Memory B cell (primary cell): ENCODE data around the gene MUC15.
"Not testable (repeated sequence)": the region's sequence is repeated elsewhere in the genome, so short reads cannot be mapped to it uniquely, and the experiment has no call there.

Source experiments
- ATAC-seq: fragments of 150-1000 bp; cut with Tn5 transposase; 2 replicates; pipeline ENCODE4 v1.10.0; 2021; ENCODE audit warnings: low read depth, mild to moderate bottlenecking, moderate library complexity
- DNase-seq, 2 donors: peaks; one replicate each; pipeline ENCODE4 v3.0.0; 2022; ENCODE audit warnings: low spot score in 2 of 2
- H3K27ac Mint-ChIP-seq: one replicate; pipeline ENCODE4 v1.8.0; 2022; ENCODE audit warnings: mild to moderate bottlenecking, moderate library complexity, mixed read lengths
- H3K27me3 Mint-ChIP-seq: one replicate; pipeline ENCODE4 v1.8.0; 2022; ENCODE audit warnings: mixed read lengths
- H3K36me3 Mint-ChIP-seq: one replicate; pipeline ENCODE4 v1.8.0; 2022; ENCODE audit warnings: mild to moderate bottlenecking, mixed read lengths
- H3K4me1 Mint-ChIP-seq: one replicate; pipeline ENCODE4 v1.8.0; 2022; ENCODE audit warnings: mixed read lengths
- H3K4me3 Mint-ChIP-seq: one replicate; pipeline ENCODE4 v1.8.0; 2022; ENCODE audit warnings: mild to moderate bottlenecking, moderate library complexity, mixed read lengths
- H3K9me3 Mint-ChIP-seq: one replicate; pipeline ENCODE4 v1.8.0; 2022; ENCODE audit warnings: mixed read lengths

Gene MUC15

GRCh38 chr11:26571861-26572654, at the start of gene MUC15:
MUC15 (minus strand) TSS chr11:26572263; CDS start chr11:26567094, 5,169 bp downstream.
- DNase-seq (no peak), ATAC-seq (no peak)
- Mint-ChIP-seq H3K36me3 (no peaks in the 10 kb centered on the region), H3K4me3 (no peak within 1 kb of the TSS), H3K27me3 (no peaks in the 10 kb centered on the region), H3K27ac (no peak within 1 kb of the TSS), H3K9me3 (no peaks in the 10 kb centered on the region), H3K4me1 (no peaks in the 10 kb centered on the region)

- Mint-ChIP-seq H3K36me3 (no peaks in the 10 kb centered on the region), H3K4me3 (no peak overlapping the region), H3K9me3 (peaks cover 2% of the 10 kb centered on the region), H3K4me1 (no peaks in the 10 kb centered on the region), H3K27ac (no peak overlapping the region), H3K27me3 (no peaks in the 10 kb centered on the region)
- no peak for ATAC-seq
- no peak for DNase-seq
Measured at GRCh38 chr11:26621132-26621531, 49.1 kb upstream of the MUC15 start.

GRCh38 chr11:26620282-26621045, 48.4 kb upstream of the MUC15 start:
- H3K4me1 Mint-ChIP-seq: no peaks in the 10 kb centered on the region
- ATAC-seq: no peak

GRCh38 chr11:26618441-26618840, 46.4 kb upstream of the MUC15 start:
- ATAC-seq (no peak), DNase-seq (no peak)
- Mint-ChIP-seq H3K4me3 (no peak overlapping the region), H3K27me3 (no peaks in the 10 kb centered on the region), H3K36me3 (no peaks in the 10 kb centered on the region), H3K4me1 (no peaks in the 10 kb centered on the region), H3K9me3 (peaks cover 2% of the 10 kb centered on the region), H3K27ac (no peak overlapping the region)

More at GRCh38 chr11:26620282-26621045, 48.4 kb upstream of the MUC15 start:
- DNase-seq: no peak
- Mint-ChIP-seq H3K36me3 (no peaks in the 10 kb centered on the region), H3K27ac (no peak overlapping the region), H3K4me3 (no peak overlapping the region), H3K9me3 (peaks cover 2% of the 10 kb centered on the region), H3K27me3 (no peaks in the 10 kb centered on the region)

GRCh38 chr11:26613759-26614158, 41.7 kb upstream of the MUC15 start:
- peaks cover 10% of the 10 kb centered on the region for H3K9me3 Mint-ChIP-seq
- no peak overlapping the region for H3K4me3 Mint-ChIP-seq
- no peaks in the 10 kb centered on the region for H3K4me1 Mint-ChIP-seq
- H3K27me3 Mint-ChIP-seq: no peaks in the 10 kb centered on the region
- H3K36me3 Mint-ChIP-seq: no peaks in the 10 kb centered on the region
- ATAC-seq (no peak), DNase-seq (no peak)
- H3K27ac Mint-ChIP-seq: no peak overlapping the region

GRCh38 chr11:26608507-26609146, 36.6 kb upstream of the MUC15 start:
- Mint-ChIP-seq H3K9me3 (peaks cover 23% of the 10 kb centered on the region), H3K36me3 (no peaks in the 10 kb centered on the region), H3K4me1 (no peaks in the 10 kb centered on the region), H3K27me3 (no peaks in the 10 kb centered on the region), H3K4me3 (no peak overlapping the region), H3K27ac (no peak overlapping the region)
- DNase-seq (no peak), ATAC-seq (no peak)

- H3K27me3 Mint-ChIP-seq: no peaks in the 10 kb centered on the region
- no peak for DNase-seq
- H3K9me3 Mint-ChIP-seq: peaks cover 19% of the 10 kb centered on the region
- no peak overlapping the region for H3K27ac Mint-ChIP-seq
- H3K36me3 Mint-ChIP-seq: no peaks in the 10 kb centered on the region
- H3K4me1 Mint-ChIP-seq: no peaks in the 10 kb centered on the region
- no peak overlapping the region for H3K4me3 Mint-ChIP-seq
- no peak for ATAC-seq
Measured at GRCh38 chr11:26607725-26608506, 35.9 kb upstream of the MUC15 start.

GRCh38 chr11:26599876-26600434, 27.9 kb upstream of the MUC15 start:
- Mint-ChIP-seq H3K27ac (no peak overlapping the region), H3K4me3 (no peak overlapping the region), H3K27me3 (no peaks in the 10 kb centered on the region), H3K36me3 (no peaks in the 10 kb centered on the region), H3K4me1 (no peaks in the 10 kb centered on the region), H3K9me3 (peaks cover 15% of the 10 kb centered on the region)
- no peak for DNase-seq
- no peak for ATAC-seq

- H3K36me3 Mint-ChIP-seq: no peaks in the 10 kb centered on the region
- H3K4me1 Mint-ChIP-seq: no peaks in the 10 kb centered on the region
- ATAC-seq (no peak), DNase-seq (no peak)
- H3K27me3 Mint-ChIP-seq: no peaks in the 10 kb centered on the region
- peaks cover 15% of the 10 kb centered on the region for H3K9me3 Mint-ChIP-seq
- H3K4me3 Mint-ChIP-seq: no peak overlapping the region
- H3K27ac Mint-ChIP-seq: no peak overlapping the region
Measured at GRCh38 chr11:26599425-26599824, 27.4 kb upstream of the MUC15 start.

- DNase-seq: no peak
- Mint-ChIP-seq H3K9me3 (peaks cover 12% of the 10 kb centered on the region), H3K27ac (no peak overlapping the region), H3K4me3 (no peak overlapping the region), H3K4me1 (no peaks in the 10 kb centered on the region), H3K27me3 (no peaks in the 10 kb centered on the region), H3K36me3 (no peaks in the 10 kb centered on the region)
- no peak for ATAC-seq
Measured at GRCh38 chr11:26597899-26598298, 25.8 kb upstream of the MUC15 start.

- H3K27me3 Mint-ChIP-seq: not testable (repeated sequence)
Measured at GRCh38 chr11:26597049-26597689, 25.1 kb upstream of the MUC15 start.

GRCh38 chr11:26595207-26595865, 23.3 kb upstream of the MUC15 start:
- DNase-seq, H3K36me3 Mint-ChIP-seq, H3K9me3 Mint-ChIP-seq, ATAC-seq, H3K4me1 Mint-ChIP-seq, H3K4me3 Mint-ChIP-seq, H3K27me3 Mint-ChIP-seq, H3K27ac Mint-ChIP-seq: not testable (repeated sequence)

More at GRCh38 chr11:26597049-26597689, 25.1 kb upstream of the MUC15 start:
- H3K4me3 Mint-ChIP-seq, H3K27ac Mint-ChIP-seq, H3K4me1 Mint-ChIP-seq, DNase-seq, H3K36me3 Mint-ChIP-seq, ATAC-seq: not testable (repeated sequence)
- H3K9me3 Mint-ChIP-seq: peaks cover 10% of the 10 kb centered on the region

- Mint-ChIP-seq H3K27ac (no peak overlapping the region), H3K36me3 (no peaks in the 10 kb centered on the region), H3K4me3 (no peak overlapping the region), H3K27me3 (no peaks in the 10 kb centered on the region), H3K4me1 (no peaks in the 10 kb centered on the region), H3K9me3 (peaks cover 3% of the 10 kb centered on the region)
- no peak for DNase-seq
- no peak for ATAC-seq
Measured at GRCh38 chr11:26593691-26594090, 21.6 kb upstream of the MUC15 start.
